Kidney glomerular epithelial cell (primary cell): ENCODE data around the gene MMP28.
"Not testable (repeated sequence)": the region's sequence is repeated elsewhere in the genome, so short reads cannot be mapped to it uniquely, and the experiment has no call there.

Experiments
- DNase-seq: peaks from one replicate; lab custom pipeline; 2025; lab: John Stamatoyannopoulos, UW

MMP28 gene

DNA sequence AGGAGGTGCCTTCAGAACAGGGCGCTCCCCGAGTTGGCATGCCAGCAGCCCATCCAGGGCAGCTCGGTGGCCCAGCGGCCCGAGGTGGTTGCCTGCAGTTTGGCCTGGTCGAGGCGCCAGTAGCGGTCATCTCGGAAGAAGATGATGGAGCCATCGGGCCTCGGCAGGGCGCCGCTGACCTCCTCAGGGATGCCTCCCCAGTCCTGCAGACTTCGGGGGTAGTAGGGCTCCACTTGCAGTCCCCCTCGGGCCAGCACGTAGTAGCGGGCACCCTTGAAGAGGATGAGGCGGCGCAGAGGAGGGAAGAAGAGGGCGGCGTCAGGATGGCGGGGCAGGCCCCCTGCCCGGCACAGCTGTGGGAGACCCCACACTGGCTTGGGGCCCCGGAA is 29.0 kb downstream of the MMP28 start:
- DNase-seq, result no peak

- DNase-seq, result no peak
These were observed 29.5 kb downstream of the MMP28 start for GRCh38 chr17:35765756-35766488.

- DNase-seq, result no peak
These were observed 30.2 kb downstream of the MMP28 start for GRCh38 chr17:35765086-35765710.

DNA sequence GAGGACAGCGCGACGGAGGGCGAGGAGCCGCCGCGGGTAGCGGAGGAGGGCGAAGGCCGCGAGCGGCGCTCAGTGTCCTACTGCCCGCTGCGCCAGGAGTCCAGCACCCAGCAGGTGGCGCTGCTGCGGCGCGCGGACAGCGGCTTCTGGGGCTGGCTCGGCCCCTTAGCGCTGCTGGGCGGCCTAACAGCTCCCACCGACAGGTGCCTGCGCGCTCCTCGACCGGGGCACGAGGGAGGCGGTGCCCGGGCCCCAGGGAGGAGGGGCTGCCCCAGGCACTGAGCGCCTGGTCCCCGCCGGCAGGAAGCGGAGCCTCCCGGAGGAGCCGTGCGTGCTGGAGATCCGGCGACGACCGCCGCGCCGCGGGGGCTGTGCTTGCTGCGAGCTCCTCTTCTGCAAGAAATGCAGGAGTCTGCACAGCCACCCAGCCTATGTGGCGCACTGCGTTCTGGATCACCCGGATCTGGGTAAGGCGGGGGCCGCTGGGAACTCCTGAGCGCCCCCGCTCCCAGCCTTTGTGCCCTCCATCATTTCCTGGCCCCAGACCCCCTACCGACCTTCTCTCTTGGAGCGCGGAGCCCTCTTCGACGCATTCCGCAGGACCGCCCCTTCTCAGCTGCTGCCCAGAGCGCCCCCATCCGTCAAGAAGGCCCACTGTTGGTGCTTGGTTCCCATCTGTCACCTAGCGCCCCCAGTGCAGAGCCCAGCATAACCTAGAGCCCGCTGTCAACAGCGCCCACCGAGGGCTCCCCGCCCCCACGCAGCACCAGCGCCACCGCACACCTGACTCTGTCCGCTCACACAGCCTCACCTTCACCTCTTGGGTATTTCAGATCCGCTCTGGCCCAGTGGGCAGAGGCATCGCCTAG is 31.1 kb downstream of the MMP28 start:
- DNase-seq, result peak; percentile 74

GRCh38 chr17:35763767-35764122 is 31.7 kb downstream of the MMP28 start:
- DNase-seq, result no peak

DNA sequence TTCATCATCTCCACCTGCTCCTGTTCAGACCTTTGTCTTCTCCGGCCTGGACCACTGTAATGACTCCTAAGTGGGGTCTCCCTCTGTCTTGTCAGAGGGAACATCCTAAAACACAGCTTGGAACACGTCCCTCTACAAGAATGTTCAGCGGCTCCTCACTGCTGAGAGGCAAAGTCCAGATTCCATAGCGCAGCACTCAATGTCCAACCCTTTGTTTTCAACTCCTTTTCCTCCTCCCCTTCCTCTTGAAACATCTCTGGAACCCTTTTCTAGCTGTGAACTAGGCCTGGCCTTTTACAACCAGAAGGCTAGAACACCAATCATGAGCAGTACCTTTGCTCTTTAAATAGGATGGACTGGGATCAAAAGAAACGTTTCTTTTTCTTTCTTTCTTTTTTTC is 33.8 kb downstream of the MMP28 start:
- DNase-seq, result no peak

DNA sequence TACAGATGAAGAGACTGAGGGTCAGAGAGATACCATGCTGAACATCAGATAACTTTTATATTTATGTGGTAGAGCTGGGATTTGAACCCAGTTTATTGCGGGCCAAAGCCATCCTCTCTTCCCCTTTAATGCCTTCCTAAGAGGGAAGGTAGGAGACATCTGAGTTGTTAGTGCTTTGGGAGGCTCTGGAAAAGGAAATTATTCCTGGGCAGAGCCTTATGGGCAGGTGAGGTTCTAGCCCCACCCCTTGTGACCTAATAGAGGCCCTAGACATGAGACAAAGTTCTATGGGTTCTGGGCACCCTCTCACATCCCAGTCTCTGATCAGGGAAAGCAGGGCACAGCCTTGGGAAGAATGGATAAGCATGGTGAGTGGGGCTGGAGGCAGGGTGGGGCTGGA is 34.9 kb downstream of the MMP28 start, which contains the start of gene C17orf50:
Gene C17orf50, plus strand, starts transcription at position 301 of the 400 bp plus-strand sequence. Its CDS starts 55 bp downstream, at position 356.
- no peak for DNase-seq

DNA sequence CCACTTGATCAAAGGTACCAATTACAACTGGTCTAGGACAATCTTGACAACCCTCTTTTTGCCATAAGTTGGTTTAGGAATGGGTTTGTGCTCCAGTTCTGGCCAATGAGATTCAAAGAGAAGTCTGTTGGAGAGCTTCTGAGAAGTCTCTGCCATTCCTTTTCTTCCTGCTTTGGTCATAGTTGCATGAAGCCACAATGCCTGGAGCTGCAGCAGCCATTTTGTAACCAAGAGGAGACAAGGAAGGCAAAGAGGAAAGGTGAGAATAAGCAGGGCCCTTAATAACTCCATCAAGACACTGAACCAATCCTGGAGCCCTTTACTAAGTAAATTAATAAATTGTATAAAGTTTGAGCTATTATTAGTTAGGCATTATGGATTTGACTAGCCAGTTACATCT is 38.2 kb downstream of the MMP28 start:
- DNase-seq, result no peak

- DNase-seq, result no peak
These were observed 42.3 kb downstream of the MMP28 start, which contains the start of gene GAS2L2 for GRCh38 chr17:35752945-35753764. GAS2L2 (minus strand) TSS chr17:35753239; CDS start chr17:35752850, 389 bp downstream.

DNA sequence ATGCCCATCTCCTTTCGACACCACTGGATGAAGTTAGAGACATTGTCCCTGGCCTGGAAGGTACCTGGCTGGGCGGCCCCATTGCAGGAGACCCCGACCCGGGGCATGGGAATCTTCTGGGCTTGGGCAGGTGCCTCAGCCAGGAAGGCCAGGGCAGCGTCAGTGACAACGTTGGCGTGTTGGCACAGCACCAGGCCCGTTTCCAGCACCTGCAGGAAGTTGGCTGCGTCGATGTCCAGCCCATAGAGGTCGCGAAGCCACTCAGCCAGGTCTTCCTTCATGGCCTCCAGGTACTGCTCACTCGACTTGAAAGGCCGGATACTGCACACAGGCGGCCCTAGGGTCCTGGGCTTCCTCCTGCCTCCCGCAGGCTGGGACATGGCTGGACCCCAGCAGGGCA is 43.0 kb downstream of the MMP28 start:
- DNase-seq, result no peak

GRCh38 chr17:35751541-35751940 is 43.9 kb downstream of the MMP28 start:
- DNase-seq, result not testable (repeated sequence)

GRCh38 chr17:35750526-35751395 is 44.7 kb downstream of the MMP28 start:
- no peak for DNase-seq

DNA sequence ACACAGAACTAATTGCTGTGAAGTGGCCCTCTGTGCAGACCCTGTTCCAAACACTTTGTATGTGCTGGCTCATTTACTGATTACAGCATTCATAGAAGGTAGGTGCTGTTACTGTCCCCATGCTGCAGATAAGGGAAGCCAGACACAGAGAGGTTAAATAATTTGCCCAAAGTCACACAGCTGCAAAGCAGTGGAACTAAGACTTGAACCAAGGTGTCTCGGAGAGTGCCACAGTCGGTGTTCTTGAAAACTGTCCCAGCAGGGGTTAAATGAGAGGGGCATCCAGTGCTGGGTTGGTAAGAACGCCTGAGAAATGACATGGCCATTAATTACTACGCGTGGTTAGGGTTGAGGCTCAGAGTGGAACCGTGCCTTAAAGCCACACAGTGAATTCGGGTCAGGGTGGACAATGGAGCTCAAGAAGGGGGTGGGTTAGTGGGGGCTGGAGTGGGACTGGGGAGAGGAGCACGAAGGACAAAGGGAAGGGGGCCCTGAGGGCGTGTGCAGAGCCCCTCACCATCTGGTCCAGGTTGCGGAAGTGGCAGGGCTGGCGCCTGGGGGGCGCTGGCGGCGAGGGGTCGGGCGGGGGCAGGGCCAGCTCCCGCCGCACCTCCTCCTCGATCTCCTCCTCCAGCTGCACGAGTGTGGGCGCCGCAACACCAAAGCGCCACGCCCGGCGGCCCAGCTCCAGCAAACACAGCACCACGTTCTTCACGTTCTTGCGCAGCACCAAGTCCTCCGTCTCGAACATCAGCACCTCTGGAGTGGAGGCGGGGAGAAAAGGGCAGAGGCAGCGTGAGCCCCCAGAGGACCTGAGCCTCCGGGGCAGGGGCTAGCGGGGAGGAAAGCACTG is 45.7 kb downstream of the MMP28 start:
- no peak for DNase-seq

DNA sequence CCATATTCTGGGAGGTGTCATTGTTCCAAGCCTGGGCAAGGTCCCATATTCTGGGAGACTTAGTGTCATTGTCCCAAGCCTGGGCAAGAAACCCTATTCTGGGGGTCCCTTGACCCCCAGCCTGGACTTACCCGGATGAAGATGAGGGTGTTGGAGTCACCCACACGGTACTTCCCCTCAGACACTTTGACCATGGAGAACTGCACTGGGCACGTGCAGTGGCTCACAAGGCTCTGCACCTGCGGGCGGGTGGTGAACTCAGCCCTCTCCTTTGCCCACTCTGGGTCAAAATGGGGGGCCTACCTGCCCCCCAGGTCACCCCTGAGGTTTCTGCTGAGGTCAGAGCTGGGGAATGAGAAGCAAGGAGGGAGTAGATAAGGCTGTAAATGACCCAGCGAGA is 46.5 kb downstream of the MMP28 start:
- no peak for DNase-seq

- no peak for DNase-seq
These were observed 47.0 kb downstream of the MMP28 start for GRCh38 chr17:35748341-35748841.

GRCh38 chr17:35747540-35748017 is 47.9 kb downstream of the MMP28 start:
- peak; percentile 59 for DNase-seq

- no peak for DNase-seq
These were observed 49.6 kb downstream of the MMP28 start for GRCh38 chr17:35745749-35746320.

- DNase-seq, result no peak
These were observed 50.2 kb downstream of the MMP28 start for GRCh38 chr17:35745246-35745645.

- DNase-seq, result no peak
These were observed 50.6 kb downstream of the MMP28 start for GRCh38 chr17:35744830-35745229.
